Trophoblast cell (in vitro differentiated cells and primary cell): ENCODE results near the gene SLIT3.

Experiments
- DNase-seq, 2 donors: peaks; one replicate each; pipeline ENCODE4 v3.0.0-alpha.2; 2016
- H2AFZ ChIP-seq: 2 replicates; pipeline ENCODE4 v1.6.1; 2013; ENCODE audit warnings: low read length, moderate library complexity, mild to moderate bottlenecking; ENCODE audit not compliant: insufficient read depth, poor library complexity
- H2AK5ac ChIP-seq: 2 replicates; pipeline ENCODE4 v1.6.1; 2013; ENCODE audit warnings: mild to moderate bottlenecking, low read length
- H2BK120ac ChIP-seq: 2 replicates; pipeline ENCODE4 v1.6.1; 2013; ENCODE audit warnings: low read length, mild to moderate bottlenecking, moderate library complexity; ENCODE audit not compliant: insufficient read depth, poor library complexity
- H2BK12ac ChIP-seq: 2 replicates; pipeline ENCODE4 v1.6.1; 2013; ENCODE audit warnings: mild to moderate bottlenecking, low read length, moderate library complexity
- H2BK5ac ChIP-seq: 2 replicates; pipeline ENCODE4 v1.6.1; 2013; ENCODE audit warnings: low read length, low read depth, moderate library complexity, mild to moderate bottlenecking; ENCODE audit not compliant: poor library complexity
- H3K14ac ChIP-seq: 2 replicates; pipeline ENCODE4 v1.6.1; 2013; ENCODE audit warnings: mild to moderate bottlenecking, low read length
- H3K18ac ChIP-seq: 2 replicates; pipeline ENCODE4 v1.6.1; 2013; ENCODE audit warnings: mild to moderate bottlenecking, low read length
- H3K23ac ChIP-seq: 2 replicates; pipeline ENCODE4 v1.6.1; 2013; ENCODE audit warnings: low read length
- H3K27ac ChIP-seq: 2 replicates; pipeline ENCODE4 v1.5.1; 2013; ENCODE audit warnings: low read depth, mild to moderate bottlenecking, inconsistent platforms, low read length, moderate library complexity
- H3K27me3 ChIP-seq: 2 replicates; pipeline ENCODE4 v1.6.1; 2013; ENCODE audit warnings: inconsistent platforms, mild to moderate bottlenecking, low read length, moderate library complexity; ENCODE audit not compliant: insufficient read depth
- H3K36me3 ChIP-seq, 2 experiments: 1 replicate in 1 of 2; 2 replicates in 1 of 2; pipeline ENCODE4 v1.6.1; 2013; ENCODE audit warnings: low read length in 2 of 2, mild to moderate bottlenecking in 2 of 2, moderate library complexity in 1 of 2; ENCODE audit not compliant: insufficient read depth in 2 of 2, control insufficient read depth in 1 of 2
- H3K4ac ChIP-seq: 2 replicates; pipeline ENCODE4 v1.6.1; 2013; ENCODE audit warnings: low read depth, mild to moderate bottlenecking, low read length, moderate library complexity
- H3K4me1 ChIP-seq, 2 experiments: 1 replicate in 1 of 2; 2 replicates in 1 of 2; pipeline ENCODE4 v1.6.1; 2013; ENCODE audit warnings: low read length in 2 of 2, mild to moderate bottlenecking in 2 of 2, moderate library complexity in 1 of 2; ENCODE audit not compliant: insufficient read depth in 2 of 2, control insufficient read depth in 1 of 2
- H3K4me2 ChIP-seq: 2 replicates; pipeline ENCODE4 v1.6.1; 2013; ENCODE audit warnings: inconsistent platforms, mild to moderate bottlenecking, low read length, moderate library complexity
- H3K4me3 ChIP-seq: 2 replicates; pipeline ENCODE4 v1.5.1; 2013; ENCODE audit warnings: mild to moderate bottlenecking, low read depth, low read length, inconsistent platforms
- H3K79me1 ChIP-seq: one replicate; pipeline ENCODE4 v1.6.1; 2013; ENCODE audit warnings: low read length
- H3K79me2 ChIP-seq: 2 replicates; pipeline ENCODE4 v1.6.1; 2013; ENCODE audit warnings: low read length, mild to moderate bottlenecking; ENCODE audit not compliant: control insufficient read depth, insufficient read depth, poor library complexity
- H3K9ac ChIP-seq: 2 replicates; pipeline ENCODE4 v1.6.1; 2013; ENCODE audit warnings: mild to moderate bottlenecking, low read length
- H3K9me3 ChIP-seq: 2 replicates; pipeline ENCODE4 v1.6.1; 2013; ENCODE audit warnings: low read depth, mild to moderate bottlenecking, control low read depth, inconsistent platforms, low read length; ENCODE audit not compliant: insufficient read depth
- H4K12ac ChIP-seq: 2 replicates; pipeline ENCODE4 v1.6.1; 2013; ENCODE audit warnings: low read depth, mild to moderate bottlenecking, low read length, moderate library complexity
- H4K8ac ChIP-seq: 2 replicates; pipeline ENCODE4 v1.6.1; 2013; ENCODE audit warnings: low read depth, mild to moderate bottlenecking, low read length, moderate library complexity
- H4K91ac ChIP-seq: one replicate; pipeline ENCODE4 v1.6.1; 2013; ENCODE audit warnings: low read depth, mild to moderate bottlenecking, low read length, moderate library complexity
- WGBS: extraction: QIAGEN DNeasy Blood & Tissue Kit; methylation state at CpG from one replicate; pipeline ENCODE4 v1.1.7; 2013; ENCODE audit warnings: missing lambda C conversion rate; ENCODE audit not compliant: insufficient read length, insufficient coverage; ENCODE audit errors: extremely low coverage; 5-methylcytosine and 5-hydroxymethylcytosine counted together

SLIT3 gene

DNA sequence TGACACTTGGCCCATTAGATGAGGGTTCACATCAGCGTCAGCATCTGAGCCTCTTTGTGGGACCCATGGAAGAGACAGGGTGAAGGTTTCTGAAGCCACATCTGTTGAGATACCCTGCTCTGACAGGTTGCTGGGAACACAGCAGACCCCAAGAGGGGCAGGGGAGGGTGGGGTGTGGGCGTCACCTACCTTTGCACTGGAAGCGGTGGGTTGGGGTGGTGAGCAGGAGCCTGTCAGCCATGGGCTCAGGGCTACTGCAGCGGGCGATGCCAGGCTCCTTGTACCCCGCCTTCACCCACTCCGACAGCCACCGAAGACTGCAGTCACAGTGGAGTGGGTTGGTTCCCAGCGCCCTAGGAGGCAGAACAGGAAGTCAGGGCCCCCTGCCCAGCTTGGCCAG lies 590.2 kb downstream of the SLIT3 start:
- Histone ChIP-seq H3K27me3 (no peaks in the 10 kb centered on the region), H3K18ac (no peak overlapping the region), H2BK5ac (no peak overlapping the region), H2BK12ac (peak overlapping the region; percentile 23), H3K79me2 (no peaks in the 10 kb centered on the region), H2AFZ (no peak overlapping the region), H3K4me1 (peaks cover 8 to 11% of the 10 kb centered on the region in 2 experiments), H3K4ac (no peak overlapping the region), H2BK120ac (no peak overlapping the region), H3K9ac (no peak overlapping the region), H3K4me3 (no peak overlapping the region), H4K12ac (no peak overlapping the region), H3K79me1 (no peaks in the 10 kb centered on the region), H4K8ac (no peak overlapping the region), H3K14ac (no peak overlapping the region), H2AK5ac (peak overlapping the region; percentile 34), H3K23ac (no peak overlapping the region), H3K9me3 (no peaks in the 10 kb centered on the region), H3K36me3 (peaks cover 15 to 16% of the 10 kb centered on the region in 2 experiments), H4K91ac (peak overlapping the region; percentile 23), H3K27ac (no peak overlapping the region), H3K4me2 (no peak overlapping the region)
- WGBS = no CpG with 5 or more reads among the region's 9 CpGs
- no peak for DNase-seq

DNA sequence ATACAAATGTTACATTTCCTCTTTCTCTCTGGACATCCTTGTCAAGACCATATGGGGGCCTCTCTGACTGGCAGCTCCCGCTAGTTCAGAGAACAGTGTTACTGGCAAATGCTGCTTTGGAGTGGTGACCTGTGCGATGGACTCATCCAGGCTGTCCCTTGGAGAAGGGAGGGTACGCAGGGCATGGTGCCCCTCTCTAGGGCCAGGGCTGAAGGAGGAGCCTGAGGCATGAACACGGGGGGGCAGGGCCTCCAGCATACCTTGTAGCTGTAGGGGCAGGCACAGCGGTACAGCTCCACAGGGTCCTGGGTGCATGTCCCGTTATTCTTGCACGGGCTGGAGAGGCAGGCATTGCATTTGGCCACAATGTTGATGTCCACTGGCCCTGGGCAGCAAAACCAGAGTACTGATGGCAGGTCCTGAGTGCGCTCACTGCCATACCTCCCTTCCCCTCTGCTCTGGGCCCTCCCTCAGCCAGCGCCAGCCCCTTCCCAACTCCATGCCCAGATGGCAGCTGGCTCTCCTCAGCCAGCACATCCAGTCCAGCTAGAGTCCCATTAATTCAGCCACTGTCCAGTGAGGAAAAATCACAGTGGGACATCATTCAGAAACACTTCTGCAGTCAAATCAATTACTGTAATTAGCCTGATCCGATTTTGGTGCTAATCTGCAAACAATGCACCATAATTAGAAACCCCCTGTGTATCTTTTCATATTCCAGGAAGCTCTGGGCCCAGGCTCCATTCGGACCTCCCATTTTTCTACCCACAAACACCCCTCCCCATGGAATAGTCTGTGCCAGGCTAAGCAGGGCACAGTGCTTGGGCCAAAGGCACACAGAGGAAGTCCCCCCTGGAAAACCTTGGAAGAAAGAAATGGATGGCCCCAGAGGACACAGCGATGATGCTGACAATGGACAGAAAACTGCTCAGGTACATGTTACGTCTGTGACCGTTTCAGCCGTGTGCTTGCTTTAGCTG lies 592.9 kb downstream of the SLIT3 start:
- Histone ChIP-seq H3K4me2 (no peak overlapping the region), H3K14ac (no peak overlapping the region), H4K91ac (no peak overlapping the region), H3K18ac (no peak overlapping the region), H3K36me3 (peaks cover 15 to 23% of the 10 kb centered on the region in 2 experiments), H4K12ac (no peak overlapping the region), H2BK12ac (no peak overlapping the region), H3K4me1 (peaks cover 5 to 7% of the 10 kb centered on the region in 2 experiments), H3K4ac (no peak overlapping the region), H2AK5ac (no peak overlapping the region), H3K27ac (no peak overlapping the region), H2AFZ (no peak overlapping the region), H3K9me3 (no peaks in the 10 kb centered on the region), H3K27me3 (no peaks in the 10 kb centered on the region), H3K23ac (no peak overlapping the region), H2BK5ac (no peak overlapping the region), H4K8ac (no peak overlapping the region), H3K4me3 (no peak overlapping the region), H2BK120ac (no peak overlapping the region), H3K9ac (no peak overlapping the region), H3K79me1 (no peaks in the 10 kb centered on the region), H3K79me2 (no peaks in the 10 kb centered on the region)
- DNase-seq = no peak
- no CpG with 5 or more reads among the region's 15 CpGs for WGBS

DNA sequence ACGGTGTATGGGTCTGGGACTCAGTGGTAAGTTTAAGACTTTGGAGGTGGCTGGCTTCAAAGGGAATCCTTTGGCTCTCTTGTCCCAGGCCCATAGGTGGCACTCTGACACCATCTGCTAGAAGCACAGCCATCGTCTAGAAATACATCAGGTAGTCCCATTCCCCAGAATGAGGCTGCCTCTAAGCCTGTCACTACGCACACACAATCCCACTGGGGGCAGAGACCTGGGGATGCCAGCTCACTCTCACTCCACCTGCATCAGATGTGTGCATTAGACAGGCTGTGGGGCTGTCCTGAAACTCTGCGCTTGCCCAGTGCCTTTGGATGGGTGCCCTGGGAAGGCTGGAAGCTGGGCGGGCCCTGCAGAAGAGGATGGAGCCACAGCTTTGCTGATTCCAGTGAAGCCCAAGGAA lies 594.3 kb downstream of the SLIT3 start:
- no peak overlapping the region for H2AK5ac ChIP-seq
- no peaks in the 10 kb centered on the region for H3K79me1 ChIP-seq
- H2BK120ac ChIP-seq = no peak overlapping the region
- H3K27me3 ChIP-seq = no peaks in the 10 kb centered on the region
- DNase-seq = peak; percentile 38 to 57
- H3K4me3 ChIP-seq = no peak overlapping the region
- H3K27ac ChIP-seq = no peak overlapping the region
- H3K23ac ChIP-seq = no peak overlapping the region
- H2BK5ac ChIP-seq = no peak overlapping the region
- no peak overlapping the region for H4K12ac ChIP-seq
- H3K14ac ChIP-seq = no peak overlapping the region
- peaks cover 20 to 30% of the 10 kb centered on the region in 2 experiments for H3K36me3 ChIP-seq
- no peak overlapping the region for H3K4me2 ChIP-seq
- no peak overlapping the region for H4K91ac ChIP-seq
- H2AFZ ChIP-seq = no peak overlapping the region
- no peaks in the 10 kb centered on the region for H3K9me3 ChIP-seq
- no peak overlapping the region for H4K8ac ChIP-seq
- H3K4me1 ChIP-seq = no peaks in the 10 kb centered on the region
- no peak overlapping the region for H2BK12ac ChIP-seq
- no peaks in the 10 kb centered on the region for H3K79me2 ChIP-seq
- no peak overlapping the region for H3K18ac ChIP-seq
- no peak overlapping the region for H3K4ac ChIP-seq
- H3K9ac ChIP-seq = peak overlapping the region; percentile 6
- WGBS = no CpG with 5 or more reads among the region's 5 CpGs

DNA sequence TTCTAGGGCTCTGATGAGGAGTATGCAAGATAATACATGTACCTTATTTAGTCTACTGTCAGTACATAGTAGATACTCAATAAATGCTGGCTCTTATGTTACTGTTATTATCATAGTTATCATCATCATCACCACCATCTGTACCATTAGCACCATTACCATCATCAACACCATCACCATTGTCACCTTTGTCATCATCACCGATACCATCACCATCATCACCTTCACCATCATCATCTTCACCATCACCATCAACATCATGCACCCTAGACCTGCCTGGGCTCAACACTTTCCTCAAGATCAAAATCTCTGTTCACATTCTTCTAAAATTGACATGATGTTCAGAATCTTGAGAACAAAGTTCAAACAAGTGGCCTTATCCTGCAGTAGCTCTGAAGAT lies 595.6 kb downstream of the SLIT3 start:
- H3K79me1 ChIP-seq = no peaks in the 10 kb centered on the region
- no peak overlapping the region for H4K8ac ChIP-seq
- H3K4me3 ChIP-seq = no peak overlapping the region
- no peak overlapping the region for H2BK5ac ChIP-seq
- H3K14ac ChIP-seq = no peak overlapping the region
- no peak overlapping the region for H4K12ac ChIP-seq
- no peak overlapping the region for H2BK12ac ChIP-seq
- no peak overlapping the region for H3K9ac ChIP-seq
- no peak for DNase-seq
- H3K4me2 ChIP-seq = no peak overlapping the region
- no peaks in the 10 kb centered on the region for H3K79me2 ChIP-seq
- H3K4ac ChIP-seq = no peak overlapping the region
- no peak overlapping the region for H3K27ac ChIP-seq
- whole genome bisulfite sequencing = 100% methylated on average over 1 of the region's 1 CpG
- H3K23ac ChIP-seq = no peak overlapping the region
- no peak overlapping the region for H2AFZ ChIP-seq
- H3K4me1 ChIP-seq = no peaks in the 10 kb centered on the region
- H3K36me3 ChIP-seq = peaks cover 26 to 34% of the 10 kb centered on the region in 2 experiments
- no peaks in the 10 kb centered on the region for H3K9me3 ChIP-seq
- H3K27me3 ChIP-seq = no peaks in the 10 kb centered on the region
- H2BK120ac ChIP-seq = no peak overlapping the region
- H3K18ac ChIP-seq = no peak overlapping the region
- H2AK5ac ChIP-seq = no peak overlapping the region
- no peak overlapping the region for H4K91ac ChIP-seq
